H1 (cell line): ENCODE measurements around the gene ZNF256. TPM values are rescaled to one million over a fixed set of nuclear protein-coding genes. Genes with fewer than 3 reads are reported as not detected.

ENCODE experiments used
- CTCF ChIA-PET: fragments of 300-600 bp; sonication (Branson Sonifier 250); formaldehyde crosslinking; loops from one replicate; lab custom pipeline; 2021; ENCODE audit not compliant: partially characterized antibody; lab: Charles Lee
- POLR2A ChIA-PET: fragments of 300-600 bp; sonication (Branson Sonifier 250); formaldehyde crosslinking; loops from one replicate; lab custom pipeline; 2021; ENCODE audit warnings: inconsistent platforms; ENCODE audit not compliant: partially characterized antibody; lab: Charles Lee
- DNase-seq, 2 experiments: peaks; one replicate each; pipeline versions ENCODE4 v3.0.0 to v3.0.0-alpha.2; 2010 to 2022; ENCODE audit warnings: low spot score in 2 of 2, low read depth in 1 of 2, mixed read lengths in 1 of 2
- FAIRE-seq: peaks from 2 replicates; lab custom pipeline; 2011; peaks lifted over from hg19 to GRCh38; lab: Jason Lieb, UNC
- H2AFZ ChIP-seq: 2 replicates; pipeline ENCODE4 v1.8.1; 2012; ENCODE audit warnings: low read length, inconsistent platforms
- H2AK5ac ChIP-seq: 2 replicates; pipeline ENCODE4 v1.6.1; 2013; ENCODE audit warnings: low read depth, low read length
- H2BK120ac ChIP-seq: replicated peaks from 2 replicates; pipeline ENCODE3; 2013; ENCODE audit warnings: low read depth, low read length, inconsistent platforms
- H2BK12ac ChIP-seq: 2 replicates; pipeline ENCODE4 v1.6.1; 2013; ENCODE audit warnings: low read depth, low read length
- H2BK15ac ChIP-seq: 2 replicates; pipeline ENCODE4 v1.6.1; 2013; ENCODE audit warnings: low read length
- H2BK20ac ChIP-seq: 2 replicates; pipeline ENCODE4 v1.6.1; 2013; ENCODE audit warnings: low read length
- H2BK5ac ChIP-seq: 2 replicates; pipeline ENCODE4 v1.6.1; 2013; ENCODE audit warnings: low read depth, low read length
- H3K14ac ChIP-seq: 2 replicates; pipeline ENCODE4 v1.6.1; 2013; ENCODE audit warnings: inconsistent platforms; ENCODE audit not compliant: insufficient read length
- H3K18ac ChIP-seq: 2 replicates; pipeline ENCODE4 v1.6.1; 2013; ENCODE audit warnings: low read length; ENCODE audit errors: extremely low read depth
- H3K23ac ChIP-seq: 2 replicates; pipeline ENCODE4 v1.6.1; 2013; ENCODE audit warnings: inconsistent platforms; ENCODE audit not compliant: insufficient read length
- H3K23me2 ChIP-seq: 2 replicates; pipeline ENCODE4 v1.6.1; 2013; ENCODE audit warnings: low read depth, low read length
- H3K27ac ChIP-seq: 2 replicates; pipeline ENCODE4 v1.6.1; 2011; ENCODE audit warnings: low read depth, low read length, inconsistent platforms
- H3K27me3 ChIP-seq, 4 experiments: replicated peaks in 1 of 4; 1 replicate in 1 of 4; 2 replicates in 3 of 4; pipeline versions ENCODE4 v1.6.1 to v1.8.1; 2011 to 2013; ENCODE audit warnings: low read length in 3 of 4, mild to moderate bottlenecking in 3 of 4, inconsistent platforms in 2 of 4, mixed read lengths in 2 of 4, moderate library complexity in 1 of 4; ENCODE audit not compliant: control insufficient read depth in 3 of 4, insufficient read depth in 3 of 4; ENCODE audit errors: extremely low read depth in 1 of 4
- H3K36me3 ChIP-seq, 4 experiments: 2 replicates each; pipeline versions ENCODE4 v1.6.1 to v1.8.1; 2011 to 2013; ENCODE audit warnings: mild to moderate bottlenecking in 4 of 4, low read length in 3 of 4, moderate library complexity in 2 of 4, control low read depth in 1 of 4, inconsistent platforms in 1 of 4; ENCODE audit not compliant: insufficient read depth in 4 of 4, control insufficient read depth in 2 of 4
- H3K4ac ChIP-seq: replicated peaks from 2 replicates; pipeline ENCODE3; 2013; ENCODE audit warnings: low read length, low read depth, mixed read lengths, inconsistent platforms; ENCODE audit not compliant: insufficient read length
- H3K4me1 ChIP-seq, 4 experiments: replicated peaks in 1 of 4; 1 replicate in 1 of 4; 2 replicates in 3 of 4; pipeline versions ENCODE4 v1.6.1 to v1.8.1; 2011 to 2013; ENCODE audit warnings: low read length in 3 of 4, inconsistent platforms in 2 of 4, mixed read lengths in 1 of 4; ENCODE audit not compliant: insufficient read depth in 4 of 4, control insufficient read depth in 3 of 4
- H3K4me2 ChIP-seq, 2 experiments: 2 replicates each; pipeline versions ENCODE4 v1.6.1 to v1.8.1; 2011 to 2013; ENCODE audit warnings: low read depth in 2 of 2, low read length in 2 of 2, control low read depth in 1 of 2, inconsistent platforms in 1 of 2, mild to moderate bottlenecking in 1 of 2; ENCODE audit not compliant: insufficient read depth in 1 of 2
- H3K4me3 ChIP-seq, 4 experiments: fragments of 200-600, 300-600 bp in 1 of 4; sonication (generic), shearing (Covaris generic), sonication (Bioruptor Twin) in 1 of 4; 2 replicates each; pipeline versions ENCODE4 v1.5.1 to v1.8.1; 2011 to 2016; ENCODE audit warnings: low read length in 4 of 4, low read depth in 3 of 4, control low read depth in 2 of 4, inconsistent platforms in 2 of 4, mild to moderate bottlenecking in 2 of 4, mixed read lengths in 1 of 4, moderate library complexity in 1 of 4; ENCODE audit not compliant: insufficient read depth in 2 of 4; ENCODE audit errors: extremely low read depth in 1 of 4
- H3K56ac ChIP-seq: replicated peaks from 2 replicates; pipeline ENCODE3; 2013; ENCODE audit warnings: low read depth, mild to moderate bottlenecking, mixed read lengths, low read length, inconsistent platforms; ENCODE audit not compliant: insufficient read length
- H3K79me1 ChIP-seq: 2 replicates; pipeline ENCODE4 v1.6.1; 2013; ENCODE audit warnings: low read depth, low read length, control low read depth
- H3K79me2 ChIP-seq, 2 experiments: 2 replicates each; pipeline versions ENCODE4 v1.6.1 to v1.8.1; 2012 to 2013; ENCODE audit warnings: low read length in 2 of 2, mild to moderate bottlenecking in 2 of 2, inconsistent platforms in 1 of 2; ENCODE audit not compliant: insufficient read depth in 2 of 2, control insufficient read depth in 1 of 2
- H3K9ac ChIP-seq, 4 experiments: replicated peaks in 1 of 4; 1 replicate in 1 of 4; 2 replicates in 3 of 4; pipeline versions ENCODE4 v1.6.1 to v1.8.1; 2011 to 2013; ENCODE audit warnings: low read depth in 3 of 4, low read length in 3 of 4, control low read depth in 2 of 4, mild to moderate bottlenecking in 2 of 4, moderate library complexity in 2 of 4, inconsistent platforms in 1 of 4; ENCODE audit errors: extremely low read depth in 1 of 4
- H3K9me3 ChIP-seq, 2 experiments: 2 replicates each; pipeline versions ENCODE4 v1.6.1 to v1.8.1; 2012 to 2013; ENCODE audit warnings: mild to moderate bottlenecking in 2 of 2, moderate library complexity in 2 of 2, control low read depth in 1 of 2, inconsistent platforms in 1 of 2, low read depth in 1 of 2, low read length in 1 of 2, mixed read lengths in 1 of 2; ENCODE audit not compliant: insufficient read depth in 2 of 2
- H4K20me1 ChIP-seq, 2 experiments: replicated peaks in 1 of 2; 2 replicates each; pipeline versions ENCODE3 to v1.8.1; 2011 to 2013; ENCODE audit warnings: inconsistent platforms in 2 of 2, low read length in 2 of 2, mild to moderate bottlenecking in 1 of 2; ENCODE audit not compliant: insufficient read depth in 2 of 2, control insufficient read depth in 1 of 2
- H4K5ac ChIP-seq: 2 replicates; pipeline ENCODE4 v1.6.1; 2013; ENCODE audit warnings: low read length, low read depth, mixed read lengths, inconsistent platforms; ENCODE audit not compliant: insufficient read length
- H4K8ac ChIP-seq: 2 replicates; pipeline ENCODE4 v1.8.0; 2013; ENCODE audit warnings: mild to moderate bottlenecking, moderate library complexity, low read length, inconsistent platforms; ENCODE audit not compliant: insufficient read depth; ENCODE audit errors: extremely low read depth
- H4K91ac ChIP-seq: replicated peaks from 2 replicates; pipeline ENCODE3; 2013; ENCODE audit warnings: low read length, mixed read lengths, inconsistent platforms; ENCODE audit not compliant: insufficient read length
- CHD2 ChIP-seq: IDR thresholded peaks from 2 replicates; pipeline ENCODE4 v1.6.1; 2012; ENCODE audit warnings: low read length, improper control_type of control experiment
- SIRT6 ChIP-seq: IDR thresholded peaks from one replicate; pipeline ENCODE4 v1.7.1; 2012; ENCODE audit warnings: low read length, inconsistent platforms
- WGBS, 2 experiments: shearing (Covaris generic) in 1 of 2; methylation state at CpG; one replicate each; pipeline versions ENCODE4 v1.1.6 to v1.1.7; 2013 to 2015; ENCODE audit warnings: low lambda C conversion rate in 2 of 2, mixed read lengths in 2 of 2, inconsistent platforms in 1 of 2, low coverage in 1 of 2, missing lambda C conversion rate in 1 of 2; ENCODE audit not compliant: insufficient replicate concordance in 2 of 2, insufficient coverage in 1 of 2, insufficient read length in 1 of 2; ENCODE audit errors: extremely low coverage in 1 of 2, missing lambda C conversion rate in 1 of 2; 5-methylcytosine and 5-hydroxymethylcytosine counted together
- polyA plus RNA-seq, 7 experiments: library from polyadenylated mRNA; depleted of rRNA in 3 of 7; stranded (reverse) in 5 of 7; unstranded in 2 of 7; fragments of >200 nt in 5 of 7; fragments of 200-250 nt in 2 of 7; gene quantifications; 1 replicate in 5 of 7; 2 replicates in 1 of 7; 4 replicates in 1 of 7; pipeline versions ENCODE4 v1.2.1 to v1.2.3, GENCODE V29; 2011 to 2013; ENCODE audit warnings: missing spikeins in 2 of 7, mixed read lengths in 2 of 7
- total RNA-seq: library from RNA; stranded (reverse); fragmentation: NEBNext Ultra II Directional; extraction: Animal tissue kit (Norgen Biotek cat#: 25700); gene quantifications from 2 replicates; pipeline ENCODE4 v1.2.1, GENCODE V29; 2021

Gene ZNF256
- total and polyA plus RNA-seq, 2 of the 8 experiments (the other 6 are each of a cell fraction or from before 2014, with no cell fraction given), result 6.1 to 13.5 TPM

DNA sequence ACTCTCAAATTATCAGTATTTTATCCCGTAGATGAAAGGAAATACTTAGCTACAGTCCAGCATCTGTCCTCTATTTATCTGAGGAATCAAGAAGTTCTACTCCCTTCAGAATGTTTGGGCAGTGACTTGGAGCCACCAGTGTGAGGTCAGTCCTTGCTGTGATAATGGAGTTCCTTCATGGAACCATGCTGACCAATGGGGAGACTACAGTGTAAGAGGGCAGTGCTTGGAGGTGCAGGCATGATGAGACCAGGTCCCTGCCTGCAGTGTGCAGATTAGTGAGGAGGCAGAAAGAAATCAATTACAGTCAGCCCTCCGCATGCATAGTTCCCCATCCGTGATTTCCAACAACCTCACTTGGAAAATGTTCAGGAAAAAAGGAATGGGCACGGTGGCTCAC lies 26.9 kb upstream of the ZNF256 start, which contains the start of gene C19orf18:
C19orf18 (minus strand) TSS at position 101 of the 400 bp plus-strand sequence. CDS start 102 bp downstream, outside the sequence.
- no peak within 1 kb of the TSS for H3K9ac ChIP-seq
- H3K18ac ChIP-seq, result no peak within 1 kb of the TSS
- no peak for TF ChIP-seq SIRT6
- no peak for TF ChIP-seq CHD2
- H3K4me3 ChIP-seq, result no peak within 1 kb of the TSS
- H3K23ac ChIP-seq, result no peak within 1 kb of the TSS
- no peak within 1 kb of the TSS for H4K91ac ChIP-seq
- H2AK5ac ChIP-seq, result no peak within 1 kb of the TSS
- no peaks in the 10 kb centered on the region for H4K20me1 ChIP-seq
- H3K56ac ChIP-seq, result no peak within 1 kb of the TSS
- no peak within 1 kb of the TSS for H2AFZ ChIP-seq
- CTCF ChIA-PET, result no interaction called here
- no peak within 1 kb of the TSS for H2BK5ac ChIP-seq
- H3K79me2 ChIP-seq, result no peaks in the 10 kb centered on the region
- no peaks in the 10 kb centered on the region for H3K79me1 ChIP-seq
- DNase-seq (no peak), FAIRE-seq (no peak)
- no peak within 1 kb of the TSS for H2BK20ac ChIP-seq
- H3K9me3 ChIP-seq, result peaks cover 75 to 91% of the 10 kb centered on the region in 2 experiments
- 90% methylated on average over 4 of the region's 4 CpGs; no CpG with 5 or more reads in 1 of the 2 experiments for WGBS, 2 experiments
- no peaks in the 10 kb centered on the region for H3K23me2 ChIP-seq
- H4K8ac ChIP-seq, result no peak within 1 kb of the TSS
- POLR2A ChIA-PET, result interaction anchor here (1.2 to 1.5 kb wide), 2 partner anchors 9 to 24 kb away, joined by 3 to 5 read pairs; no protein-coding TSS in a partner anchor
- H2BK15ac ChIP-seq, result no peak within 1 kb of the TSS
- H3K36me3 ChIP-seq, result peaks cover 0 to 44% (median 12%) of the 10 kb centered on the region in 4 experiments; a peak in 7 of 8 replicates
- no peak within 1 kb of the TSS for H3K27ac ChIP-seq
- H3K4me2 ChIP-seq, result no peak within 1 kb of the TSS
- no peak within 1 kb of the TSS for H2BK120ac ChIP-seq
- H3K4ac ChIP-seq, result no peak within 1 kb of the TSS
- no peak within 1 kb of the TSS for H4K5ac ChIP-seq
- H3K4me1 ChIP-seq, result no peaks in the 10 kb centered on the region
- H2BK12ac ChIP-seq, result no peak within 1 kb of the TSS
- H3K14ac ChIP-seq, result no peak within 1 kb of the TSS
- no peaks in the 10 kb centered on the region for H3K27me3 ChIP-seq
